Panc1 (cell line): Measurements from ENCODE around the gene HORMAD1. TPM values are rescaled to one million over a fixed set of nuclear protein-coding genes. Genes with fewer than 3 reads are reported as not detected.
A peak's percentile ranks its signal among the peaks of the same experiment; 100 is the strongest.

Experiments used
- ATAC-seq: fragments of 200-7000 bp; cut with Tn5 transposase; 2 replicates; pipeline ENCODE4 v1.9.1; 2020; ENCODE audit warnings: mild to moderate bottlenecking, moderate library complexity
- BruUV-seq: library from RNA; stranded (reverse); fragments of 400-500 nt; replicated peaks from 2 replicates; lab custom pipeline; 2021; lab: Mats Ljungman, UMichigan
- CTCF ChIA-PET: fragments of 300-600 bp; sonication (Branson Sonifier 250); formaldehyde crosslinking; loops from one replicate; lab custom pipeline; 2022; ENCODE audit warnings: antibody characterized with exemption; lab: Charles Lee
- POLR2A ChIA-PET: fragments of 300-600 bp; sonication (Branson Sonifier 250); formaldehyde crosslinking; loops from one replicate; lab custom pipeline; 2022; ENCODE audit warnings: antibody characterized with exemption; lab: Charles Lee
- DNase-seq: peaks from one replicate; pipeline ENCODE4 v3.0.0-alpha.2; 2010; ENCODE audit warnings: low read depth, low spot score
- H3K27ac ChIP-seq: 2 replicates; pipeline ENCODE4 v1.5.1; 2011; ENCODE audit warnings: mild to moderate bottlenecking, low read length, inconsistent platforms
- H3K27me3 ChIP-seq: fragments of 200-500 bp; sonication (Bioruptor generic); 2 replicates; pipeline ENCODE4 v1.6.0; 2014; ENCODE audit warnings: low read length, inconsistent platforms; ENCODE audit not compliant: control insufficient read depth, insufficient read depth
- H3K36me3 ChIP-seq: fragments of 200-500 bp; sonication (Bioruptor generic); 2 replicates; pipeline ENCODE4 v1.5.1; 2014; ENCODE audit warnings: inconsistent platforms, mild to moderate bottlenecking, low read length, moderate library complexity; ENCODE audit not compliant: control insufficient read depth, insufficient read depth
- H3K4me1 ChIP-seq: 2 replicates; pipeline ENCODE4 v1.5.1; 2011; ENCODE audit warnings: inconsistent platforms, mild to moderate bottlenecking, low read length, moderate library complexity; ENCODE audit not compliant: control insufficient read depth, insufficient read depth
- H3K4me3 ChIP-seq, 2 experiments: 2 replicates each; pipeline ENCODE4 v1.5.1; 2011 to 2012; ENCODE audit warnings: low read depth in 2 of 2, low read length in 2 of 2, mild to moderate bottlenecking in 2 of 2, inconsistent platforms in 1 of 2, moderate library complexity in 1 of 2
- H3K9me3 ChIP-seq: fragments of 200-500 bp; sonication (Bioruptor generic); 2 replicates; pipeline ENCODE4 v1.5.1; 2014; ENCODE audit warnings: low read depth, mild to moderate bottlenecking, inconsistent platforms, low read length, moderate library complexity; ENCODE audit not compliant: control insufficient read depth, insufficient read depth
- CTCF ChIP-seq: fragments of 450-650 bp; IDR thresholded peaks from 2 replicates; pipeline ENCODE4 v1.5.1; 2017; ENCODE audit warnings: mild to moderate bottlenecking
- POLR2AphosphoS5 ChIP-seq: IDR thresholded peaks from 2 replicates; pipeline ENCODE4 v1.6.1; 2012; ENCODE audit warnings: mild to moderate bottlenecking, low read depth, low read length, moderate library complexity
- REST ChIP-seq, 2 experiments: IDR thresholded peaks; 2 replicates each; pipeline ENCODE4 v1.6.1; 2011 to 2012; ENCODE audit warnings: low read depth in 2 of 2, control low read depth in 1 of 2, low read length in 1 of 2, mild to moderate bottlenecking in 1 of 2, moderate library complexity in 1 of 2; ENCODE audit not compliant: insufficient read depth in 1 of 2
- SIN3A ChIP-seq: IDR thresholded peaks from 2 replicates; pipeline ENCODE4 v1.6.1; 2012; ENCODE audit warnings: low read depth, mild to moderate bottlenecking, low read length, moderate library complexity, borderline replicate concordance; ENCODE audit not compliant: insufficient read depth
- TCF7L2 ChIP-seq: IDR thresholded peaks from 2 replicates; pipeline ENCODE4 v1.6.1; 2011; ENCODE audit warnings: mild to moderate bottlenecking, low read depth, low read length, inconsistent platforms
- in situ Hi-C: cut with HindIII; loops from 2 replicates; pipeline ENCODE4 v1.10.0; 2016; ENCODE audit warnings: low sequenced_read_pairs, low pct_unique_long_range_greater_than_20kb
- intact Hi-C: fragments of 100-400 bp; cut with micrococcal nuclease; formaldehyde crosslinking; loops from one replicate; pipeline ENCODE4 v1.10.0; 2022; ENCODE audit not compliant: unreplicated experiment
- total RNA-seq: library from RNA; stranded (reverse); gene quantifications from one replicate; pipeline ENCODE4 v1.2.1, GENCODE V29; 2021; ENCODE audit not compliant: unreplicated experiment

The HORMAD1 gene
- total RNA-seq, 1 experiment from 2014 or later, result not detected

GRCh38 chr1:150695561-150695960 is 25.1 kb downstream of the HORMAD1 start:
- ATAC-seq (no peak), DNase-seq (no peak)
- POLR2A ChIA-PET, result no interaction called here
- Histone ChIP-seq H3K9me3 (no peaks in the 10 kb centered on the region), H3K4me1 (peaks cover 8% of the 10 kb centered on the region; the same call in 1 of the 2 replicates), H3K4me3 (no peak overlapping the region), H3K27me3 (no peaks in the 10 kb centered on the region), H3K27ac (no peak overlapping the region), H3K36me3 (peaks cover 19% of the 10 kb centered on the region)
- TF ChIP-seq TCF7L2, result no peak
- TF ChIP-seq SIN3A, result no peak
- no peak for TF ChIP-seq REST (IDR thresholded peaks at IDR 0.05; ENCODE audit: insufficient read depth in 1 of 2, low read depth in 2 of 2, low read length in 1 of 2)
- no peak for TF ChIP-seq CTCF
- no peak for TF ChIP-seq POLR2AphosphoS5
- in situ Hi-C loops (no loop called here), intact Hi-C loops (no loop called here)
- CTCF ChIA-PET, result no interaction called here
- BruUV-seq, result no TSS peak

- CTCF ChIA-PET, result no interaction called here
These were observed 28.0 kb downstream of the HORMAD1 start for GRCh38 chr1:150692720-150693119.

More at GRCh38 chr1:150692720-150693119, 28.0 kb downstream of the HORMAD1 start:
- intact Hi-C loops, result no loop called here
- Histone ChIP-seq H3K9me3 (no peaks in the 10 kb centered on the region), H3K4me1 (peaks cover 8% of the 10 kb centered on the region; the same call in 1 of the 2 replicates), H3K27me3 (no peaks in the 10 kb centered on the region), H3K4me3 (no peak overlapping the region), H3K27ac (no peak overlapping the region), H3K36me3 (peaks cover 19% of the 10 kb centered on the region)
- no peak for ATAC-seq
- in situ Hi-C loops, result no loop called here
- no peak for DNase-seq
- TSS peak; percentile 3 for BruUV-seq
- no peak for TF ChIP-seq POLR2AphosphoS5
- TF ChIP-seq SIN3A, result no peak
- TF ChIP-seq TCF7L2, result no peak
- TF ChIP-seq REST (IDR thresholded peaks at IDR 0.05; ENCODE audit: insufficient read depth in 1 of 2, low read depth in 2 of 2, low read length in 1 of 2), result no peak
- TF ChIP-seq CTCF, result no peak
- POLR2A ChIA-PET, result no interaction called here
